ENCODE results near the gene SPATA21.
"Not testable (repeated sequence)": the region's sequence is repeated elsewhere in the genome, so short reads cannot be mapped to it uniquely, and the experiment has no call there.

Gene SPATA21

GRCh38 chr1:16436946-16437474, at the start of gene SPATA21:
TSS of gene SPATA21 (minus strand) at chr1:16437424. CDS start at chr1:16431371, 6,053 bp downstream.
- no peak for DNase-seq

- DNase-seq: not testable (repeated sequence)
Observed at GRCh38 chr1:16487011-16487410, 49.8 kb upstream of the SPATA21 start.

GRCh38 chr1:16486316-16486715, 49.1 kb upstream of the SPATA21 start:
- not testable (repeated sequence) for DNase-seq

GRCh38 chr1:16484931-16485330, 47.7 kb upstream of the SPATA21 start:
- no peak for DNase-seq

- DNase-seq: no peak
Observed at GRCh38 chr1:16484501-16484835, 47.2 kb upstream of the SPATA21 start.

GRCh38 chr1:16483639-16484500, 46.6 kb upstream of the SPATA21 start:
- not testable (repeated sequence) for DNase-seq

GRCh38 chr1:16483146-16483545, 45.9 kb upstream of the SPATA21 start:
- not testable (repeated sequence) for DNase-seq

GRCh38 chr1:16478091-16478490, 40.9 kb upstream of the SPATA21 start:
- DNase-seq: no peak

GRCh38 chr1:16475771-16476770, 38.8 kb upstream of the SPATA21 start:
- DNase-seq: not testable (repeated sequence)

GRCh38 chr1:16474891-16475290, 37.7 kb upstream of the SPATA21 start:
- not testable (repeated sequence) for DNase-seq

- DNase-seq: no peak
Observed at GRCh38 chr1:16474166-16474800, 37.1 kb upstream of the SPATA21 start.

GRCh38 chr1:16468558-16468957, 31.3 kb upstream of the SPATA21 start:
- DNase-seq: no peak

- DNase-seq: no peak
Observed at GRCh38 chr1:16464917-16465625, 27.8 kb upstream of the SPATA21 start.

GRCh38 chr1:16462773-16463330, 25.6 kb upstream of the SPATA21 start:
- no peak for DNase-seq

GRCh38 chr1:16461681-16462080, 24.5 kb upstream of the SPATA21 start:
- no peak for DNase-seq

- DNase-seq: no peak
Observed at GRCh38 chr1:16459352-16459925, 22.2 kb upstream of the SPATA21 start.

- no peak for DNase-seq
Observed at GRCh38 chr1:16458831-16459230, 21.6 kb upstream of the SPATA21 start.

GRCh38 chr1:16456151-16456550, 18.9 kb upstream of the SPATA21 start:
- DNase-seq: not testable (repeated sequence)

GRCh38 chr1:16454909-16455308, 17.7 kb upstream of the SPATA21 start:
- not testable (repeated sequence) for DNase-seq

- DNase-seq: no peak
Observed at GRCh38 chr1:16451841-16452528, 14.8 kb upstream of the SPATA21 start.
